ENCODE results near the gene SLC25A21. TPM values are rescaled to one million over a fixed set of nuclear protein-coding genes. Genes with fewer than 3 reads are reported as not detected.

SLC25A21 gene
- total and polyA plus RNA-seq, 10 of the 15 experiments (the other 5 are each of a cell fraction or from before 2014, with no cell fraction given) = 0.06 to 0.72 (median 0.17) TPM; not detected in 3

DNA sequence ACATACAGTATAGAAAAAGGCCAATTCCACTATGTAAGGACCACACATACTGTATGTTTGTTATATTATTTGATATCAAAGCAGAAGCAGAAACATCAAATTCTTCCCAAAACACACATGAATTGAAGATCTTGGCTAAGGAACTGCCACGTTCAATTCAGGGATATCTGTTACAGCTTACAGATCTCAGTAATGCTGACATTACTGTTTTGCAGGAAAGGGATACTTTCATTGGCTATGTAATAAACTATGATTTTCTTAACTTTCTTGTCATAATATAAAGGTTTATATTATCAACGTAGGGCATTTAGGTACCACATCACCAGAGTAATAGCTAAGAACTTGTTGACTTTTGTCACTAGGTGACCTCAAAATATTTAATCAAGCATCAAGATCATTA lies 362.2 kb downstream of the SLC25A21 start:
- no peaks in the 10 kb centered on the region for H4K20me1 ChIP-seq (ENCODE audit: control insufficient read depth, insufficient read depth)
- BruUV-seq (replicated peaks) = no TSS peak
- H3K9ac ChIP-seq (ENCODE audit: control insufficient read depth, insufficient read depth, low read length) = no peak overlapping the region
- H3K27me3 ChIP-seq (replicated peaks in 1 of 2; ENCODE audit: control insufficient read depth in 2 of 2, insufficient read depth in 2 of 2, low read length in 1 of 2) = no peaks in the 10 kb centered on the region
- H2AFZ ChIP-seq (ENCODE audit: control insufficient read depth, low read depth, low read length) = no peak overlapping the region
- ChIA-PET RAD21 (ENCODE audit: unreplicated experiment) (no interaction called here), CTCF (interaction anchor here (1.0 to 1.1 kb wide), 2 partner anchors 16 to 71 kb away, joined by 3 read pairs; no protein-coding TSS in a partner anchor), SMC1A (ENCODE audit: uncharacterized antibody, unreplicated experiment) (interaction anchor here (1.6 kb wide), 1 partner anchor 11 kb away, joined by 3 read pairs; no protein-coding TSS in a partner anchor), POLR2A (no interaction called here)
- DNase-seq (ENCODE audit: low read depth, low spot score) (no peak), ATAC-seq (no peak), FAIRE-seq (no peak)
- H3K36me3 ChIP-seq (ENCODE audit: control insufficient read depth in 2 of 2, insufficient read depth in 2 of 2, low read length in 1 of 2) = no peaks in the 10 kb centered on the region
- intact Hi-C loops (cut with micrococcal nuclease; ENCODE audit: unreplicated experiment) = no loop called here
- no peak overlapping the region for H3K4me2 ChIP-seq (ENCODE audit: control insufficient read depth, insufficient read depth)
- WGBS (ENCODE audit: insufficient coverage, insufficient replicate concordance, low lambda C conversion rate, missing lambda C conversion rate) = 8% methylated on average over 2 of the region's 2 CpGs
- in situ Hi-C loops (cut with MboI) = no loop called here
- H3K79me2 ChIP-seq (ENCODE audit: control insufficient read depth, insufficient read depth, low read length) = no peaks in the 10 kb centered on the region
- no peak overlapping the region for H3K4me3 ChIP-seq
- no peaks in the 10 kb centered on the region; the same call in 2 of the 3 replicates for H3K9me3 ChIP-seq (replicated peaks; ENCODE audit: control insufficient read depth, insufficient read depth, low read length)
- no peak overlapping the region for H3K27ac ChIP-seq (ENCODE audit: control insufficient read depth, insufficient read depth)
- TF ChIP-seq KDM1A (IDR thresholded peaks at IDR 0.05; ENCODE audit: borderline replicate concordance) = no peak
- TF ChIP-seq, protein P1, sequence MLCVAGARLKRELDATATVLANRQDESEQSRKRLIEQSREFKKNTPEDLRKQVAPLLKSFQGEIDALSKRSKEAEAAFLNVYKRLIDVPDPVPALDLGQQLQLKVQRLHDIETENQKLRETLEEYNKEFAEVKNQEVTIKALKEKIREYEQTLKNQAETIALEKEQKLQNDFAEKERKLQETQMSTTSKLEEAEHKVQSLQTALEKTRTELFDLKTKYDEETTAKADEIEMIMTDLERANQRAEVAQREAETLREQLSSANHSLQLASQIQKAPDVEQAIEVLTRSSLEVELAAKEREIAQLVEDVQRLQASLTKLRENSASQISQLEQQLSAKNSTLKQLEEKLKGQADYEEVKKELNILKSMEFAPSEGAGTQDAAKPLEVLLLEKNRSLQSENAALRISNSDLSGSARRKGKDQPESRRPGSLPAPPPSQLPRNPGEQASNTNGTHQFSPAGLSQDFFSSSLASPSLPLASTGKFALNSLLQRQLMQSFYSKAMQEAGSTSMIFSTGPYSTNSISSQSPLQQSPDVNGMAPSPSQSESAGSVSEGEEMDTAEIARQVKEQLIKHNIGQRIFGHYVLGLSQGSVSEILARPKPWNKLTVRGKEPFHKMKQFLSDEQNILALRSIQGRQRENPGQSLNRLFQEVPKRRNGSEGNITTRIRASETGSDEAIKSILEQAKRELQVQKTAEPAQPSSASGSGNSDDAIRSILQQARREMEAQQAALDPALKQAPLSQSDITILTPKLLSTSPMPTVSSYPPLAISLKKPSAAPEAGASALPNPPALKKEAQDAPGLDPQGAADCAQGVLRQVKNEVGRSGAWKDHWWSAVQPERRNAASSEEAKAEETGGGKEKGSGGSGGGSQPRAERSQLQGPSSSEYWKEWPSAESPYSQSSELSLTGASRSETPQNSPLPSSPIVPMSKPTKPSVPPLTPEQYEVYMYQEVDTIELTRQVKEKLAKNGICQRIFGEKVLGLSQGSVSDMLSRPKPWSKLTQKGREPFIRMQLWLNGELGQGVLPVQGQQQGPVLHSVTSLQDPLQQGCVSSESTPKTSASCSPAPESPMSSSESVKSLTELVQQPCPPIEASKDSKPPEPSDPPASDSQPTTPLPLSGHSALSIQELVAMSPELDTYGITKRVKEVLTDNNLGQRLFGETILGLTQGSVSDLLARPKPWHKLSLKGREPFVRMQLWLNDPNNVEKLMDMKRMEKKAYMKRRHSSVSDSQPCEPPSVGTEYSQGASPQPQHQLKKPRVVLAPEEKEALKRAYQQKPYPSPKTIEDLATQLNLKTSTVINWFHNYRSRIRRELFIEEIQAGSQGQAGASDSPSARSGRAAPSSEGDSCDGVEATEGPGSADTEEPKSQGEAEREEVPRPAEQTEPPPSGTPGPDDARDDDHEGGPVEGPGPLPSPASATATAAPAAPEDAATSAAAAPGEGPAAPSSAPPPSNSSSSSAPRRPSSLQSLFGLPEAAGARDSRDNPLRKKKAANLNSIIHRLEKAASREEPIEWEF (IDR thresholded peaks at IDR 0.05; ENCODE audit: insufficient replicate concordance, low read depth, low read length) = no peak
- no peaks in the 10 kb centered on the region for H3K4me1 ChIP-seq (ENCODE audit: control insufficient read depth, insufficient read depth, low read length)

Data from GM12878 (cell line).